Measurements from ENCODE around the gene NT5C3B. TPM values are rescaled to one million over a fixed set of nuclear protein-coding genes. Genes with fewer than 3 reads are reported as not detected.

NT5C3B gene
- total RNA-seq, 1 experiment from 2014 or later, result 78.8 TPM

DNA sequence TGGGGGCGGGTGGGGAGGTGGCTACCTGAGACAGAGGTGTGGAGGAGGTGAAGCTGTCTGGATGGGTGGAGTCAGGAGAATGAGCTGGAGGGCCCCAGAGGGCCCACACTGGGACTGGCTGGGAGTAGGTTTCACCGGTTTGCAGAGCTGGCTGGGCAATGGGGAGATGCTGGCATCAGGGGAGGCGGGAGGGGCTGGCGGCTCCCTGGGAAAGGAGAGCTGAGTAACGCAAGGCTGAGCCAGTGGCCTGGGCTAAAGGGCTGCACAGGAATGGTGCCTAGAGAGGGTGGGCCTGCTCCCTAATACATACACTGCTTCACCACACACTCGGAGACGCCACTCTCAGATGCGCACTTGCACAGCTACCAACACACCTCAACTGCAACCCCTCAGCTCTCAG, 36.7 kb downstream of the NT5C3B start:
- DNase-seq (peak; percentile 31), ATAC-seq (no peak)
- intact Hi-C loops (cut with micrococcal nuclease), result no loop called here
- H3K4me3 ChIP-seq (ENCODE audit: low read length), result no peak overlapping the region
- no TSS peak for BruUV-seq (replicated peaks)
- H3K9me3 ChIP-seq (ENCODE audit: low read length), result no peaks in the 10 kb centered on the region
- ChIA-PET POLR2A (ENCODE audit: unreplicated experiment) (interaction anchor here (0.6 to 1.1 kb wide), 2 partner anchors 13 to 984 kb away, joined by 3 to 4 read pairs; partner anchors contain the start of gene JUP), CTCF (no interaction called here)
- H3K9me2 ChIP-seq (replicated peaks; ENCODE audit: low read length), result no peaks in the 10 kb centered on the region
- H3K27ac ChIP-seq (ENCODE audit: low read length), result peak overlapping the region; percentile 50
- no peak for TF ChIP-seq EZH2 (IDR thresholded peaks at IDR 0.05; ENCODE audit: low read length, unreplicated experiment)
- TF ChIP-seq EZH2phosphoT487 (IDR thresholded peaks at IDR 0.05; ENCODE audit: borderline replicate concordance, low read length), result no peak
- TF ChIP-seq, protein P1, sequence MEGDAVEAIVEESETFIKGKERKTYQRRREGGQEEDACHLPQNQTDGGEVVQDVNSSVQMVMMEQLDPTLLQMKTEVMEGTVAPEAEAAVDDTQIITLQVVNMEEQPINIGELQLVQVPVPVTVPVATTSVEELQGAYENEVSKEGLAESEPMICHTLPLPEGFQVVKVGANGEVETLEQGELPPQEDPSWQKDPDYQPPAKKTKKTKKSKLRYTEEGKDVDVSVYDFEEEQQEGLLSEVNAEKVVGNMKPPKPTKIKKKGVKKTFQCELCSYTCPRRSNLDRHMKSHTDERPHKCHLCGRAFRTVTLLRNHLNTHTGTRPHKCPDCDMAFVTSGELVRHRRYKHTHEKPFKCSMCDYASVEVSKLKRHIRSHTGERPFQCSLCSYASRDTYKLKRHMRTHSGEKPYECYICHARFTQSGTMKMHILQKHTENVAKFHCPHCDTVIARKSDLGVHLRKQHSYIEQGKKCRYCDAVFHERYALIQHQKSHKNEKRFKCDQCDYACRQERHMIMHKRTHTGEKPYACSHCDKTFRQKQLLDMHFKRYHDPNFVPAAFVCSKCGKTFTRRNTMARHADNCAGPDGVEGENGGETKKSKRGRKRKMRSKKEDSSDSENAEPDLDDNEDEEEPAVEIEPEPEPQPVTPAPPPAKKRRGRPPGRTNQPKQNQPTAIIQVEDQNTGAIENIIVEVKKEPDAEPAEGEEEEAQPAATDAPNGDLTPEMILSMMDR (conservative IDR thresholded peaks at IDR 0.05; ENCODE audit: low read depth, low read length), result no peak
- H3K4me2 ChIP-seq (ENCODE audit: low read length), result no peak overlapping the region
- H3K4me1 ChIP-seq (ENCODE audit: insufficient read depth, low read length), result peaks cover 30% of the 10 kb centered on the region
- no peak overlapping the region for H3K9ac ChIP-seq (ENCODE audit: low read length)
- no peak overlapping the region for H2AFZ ChIP-seq (ENCODE audit: low read length)
- H4K20me1 ChIP-seq (ENCODE audit: low read length), result no peaks in the 10 kb centered on the region
- no peaks in the 10 kb centered on the region for H3K79me2 ChIP-seq (ENCODE audit: low read length)
- no peaks in the 10 kb centered on the region for H3K36me3 ChIP-seq (ENCODE audit: low read depth, low read length)
- H3F3A ChIP-seq (ENCODE audit: low read length, unreplicated experiment), result no peaks in the 10 kb centered on the region
- no peaks in the 10 kb centered on the region for H3K27me3 ChIP-seq (ENCODE audit: low read length)

DNA sequence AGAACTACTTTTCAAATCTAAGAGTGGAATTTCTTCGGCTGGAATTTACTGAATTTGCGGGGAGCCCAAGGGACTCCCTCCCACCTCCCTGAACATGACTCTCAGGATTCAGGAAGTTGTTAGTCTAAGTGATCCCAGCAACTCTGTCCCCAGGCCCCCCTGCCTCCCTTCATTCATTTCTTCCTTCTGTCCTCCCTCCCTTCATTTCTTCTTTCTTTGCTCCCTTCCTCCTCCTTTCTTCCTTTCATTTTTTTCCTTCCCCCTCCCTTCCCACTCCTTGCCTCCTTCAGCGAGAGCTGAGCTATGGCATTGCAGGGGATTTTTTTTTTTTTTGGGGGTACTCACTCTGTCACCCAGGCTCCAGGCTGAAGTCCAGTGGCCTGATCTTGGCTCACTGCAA, 38.7 kb downstream of the NT5C3B start:
- Histone ChIP-seq H3K4me1 (ENCODE audit: insufficient read depth, low read length) (peaks cover 46% of the 10 kb centered on the region), H3K27ac (ENCODE audit: low read length) (no peak overlapping the region), H3K4me2 (ENCODE audit: low read length) (no peak overlapping the region), H3K9ac (ENCODE audit: low read length) (no peak overlapping the region), H3K9me3 (ENCODE audit: low read length) (no peaks in the 10 kb centered on the region), H3K27me3 (ENCODE audit: low read length) (no peaks in the 10 kb centered on the region), H3F3A (ENCODE audit: low read length, unreplicated experiment) (no peaks in the 10 kb centered on the region), H4K20me1 (ENCODE audit: low read length) (no peaks in the 10 kb centered on the region), H3K4me3 (ENCODE audit: low read length) (no peak overlapping the region), H3K79me2 (ENCODE audit: low read length) (no peaks in the 10 kb centered on the region), H2AFZ (ENCODE audit: low read length) (no peak overlapping the region), H3K36me3 (ENCODE audit: low read depth, low read length) (no peaks in the 10 kb centered on the region), H3K9me2 (replicated peaks; ENCODE audit: low read length) (no peaks in the 10 kb centered on the region)
- BruUV-seq (replicated peaks), result no TSS peak
- ATAC-seq, result no peak
- POLR2A ChIA-PET (ENCODE audit: unreplicated experiment), result no interaction called here
- intact Hi-C loops (cut with micrococcal nuclease), result no loop called here
- no peak for DNase-seq
- TF ChIP-seq, protein P1 (conservative IDR thresholded peaks at IDR 0.05; ENCODE audit: low read depth, low read length), result no peak
- TF ChIP-seq EZH2phosphoT487 (IDR thresholded peaks at IDR 0.05; ENCODE audit: borderline replicate concordance, low read length) (no peak), EZH2 (IDR thresholded peaks at IDR 0.05; ENCODE audit: low read length, unreplicated experiment) (no peak)
- CTCF ChIA-PET, result no interaction called here

DNA sequence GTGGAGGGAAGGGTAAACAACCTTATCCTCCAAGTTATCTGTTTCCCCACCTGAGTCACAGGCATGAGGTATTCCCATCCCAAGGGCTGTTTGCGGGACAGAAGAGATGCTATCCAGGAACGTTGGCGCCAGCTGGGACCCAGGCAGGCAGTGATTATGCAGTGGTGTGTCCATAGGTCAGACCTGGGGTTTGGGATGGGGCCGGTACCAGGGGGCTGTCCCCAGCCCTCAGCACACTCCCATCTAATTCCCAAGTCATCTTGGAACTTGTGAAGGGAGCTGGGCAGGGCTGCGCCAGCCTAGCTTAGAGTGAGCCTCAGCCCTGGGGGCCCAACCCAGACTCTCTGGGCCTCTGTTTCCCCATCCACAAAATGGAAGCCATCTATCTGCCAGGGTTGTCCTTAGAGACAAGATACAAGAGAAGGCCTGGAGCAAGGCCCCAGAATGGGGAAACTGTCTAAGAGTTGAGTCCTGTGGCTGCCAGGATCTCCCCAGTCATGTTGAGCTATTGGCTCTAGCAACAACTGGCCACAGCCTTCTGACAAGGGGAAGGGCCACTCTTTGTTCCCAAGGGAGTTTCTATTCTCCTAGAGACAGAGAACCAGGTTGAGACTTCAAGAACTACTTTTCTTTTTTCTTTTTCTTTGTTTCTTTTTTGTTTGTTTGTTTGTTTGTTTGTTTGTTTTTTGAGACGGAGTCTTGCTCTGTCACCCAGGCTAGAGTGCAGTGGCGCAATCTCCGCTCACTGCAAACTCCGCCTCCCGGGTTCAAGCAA, 39.7 kb downstream of the NT5C3B start:
- DNase-seq (peak; percentile 67), ATAC-seq (no peak)
- no peaks in the 10 kb centered on the region for H3K79me2 ChIP-seq (ENCODE audit: low read length)
- peak overlapping the region; percentile 44 for H3K27ac ChIP-seq (ENCODE audit: low read length)
- no peaks in the 10 kb centered on the region for H3K9me2 ChIP-seq (replicated peaks; ENCODE audit: low read length)
- BruUV-seq (replicated peaks), result no TSS peak
- no peaks in the 10 kb centered on the region for H3F3A ChIP-seq (ENCODE audit: low read length, unreplicated experiment)
- H3K36me3 ChIP-seq (ENCODE audit: low read depth, low read length), result no peaks in the 10 kb centered on the region
- POLR2A ChIA-PET (ENCODE audit: unreplicated experiment), result interaction anchor here (0.8 to 1.5 kb wide), 2 partner anchors 10 to 59 kb away, joined by 7 to 9 read pairs; partner anchors contain the start of gene JUP
- peaks cover 51% of the 10 kb centered on the region for H3K4me1 ChIP-seq (ENCODE audit: insufficient read depth, low read length)
- H3K9ac ChIP-seq (ENCODE audit: low read length), result no peak overlapping the region
- H4K20me1 ChIP-seq (ENCODE audit: low read length), result no peaks in the 10 kb centered on the region
- no peak overlapping the region for H3K4me3 ChIP-seq (ENCODE audit: low read length)
- H3K4me2 ChIP-seq (ENCODE audit: low read length), result no peak overlapping the region
- CTCF ChIA-PET, result no interaction called here
- no peaks in the 10 kb centered on the region for H3K27me3 ChIP-seq (ENCODE audit: low read length)
- no peaks in the 10 kb centered on the region for H3K9me3 ChIP-seq (ENCODE audit: low read length)
- H2AFZ ChIP-seq (ENCODE audit: low read length), result no peak overlapping the region
- intact Hi-C loops (cut with micrococcal nuclease), result no loop called here
- TF ChIP-seq EZH2 (IDR thresholded peaks at IDR 0.05; ENCODE audit: low read length, unreplicated experiment) (no peak), EZH2phosphoT487 (IDR thresholded peaks at IDR 0.05; ENCODE audit: borderline replicate concordance, low read length) (no peak)
- TF ChIP-seq, protein P1 (conservative IDR thresholded peaks at IDR 0.05; ENCODE audit: low read depth, low read length), result no peak
